K562 (cell line): ENCODE data around the gene KRTAP4-8.

Experiments used
- CBFA2T2 ChIP-seq: fragments of 450-650 bp; conservative IDR thresholded peaks from 2 replicates; pipeline ENCODE4 v1.6.1; 2017; ENCODE audit warnings: mild to moderate bottlenecking
- CTCF ChIP-seq, 3 experiments: IDR thresholded peaks in 2 of 3; conservative IDR thresholded peaks in 1 of 3; 2 replicates each; pipeline ENCODE4 v1.5.1; 2011 to 2012; ENCODE audit warnings: low read length in 3 of 3, mild to moderate bottlenecking in 3 of 3, control low read depth in 2 of 3, improper control_type of control experiment in 1 of 3, inconsistent platforms in 1 of 3, low read depth in 1 of 3, mixed read lengths in 1 of 3, moderate library complexity in 1 of 3; ENCODE audit not compliant: insufficient read depth in 2 of 3
- MYC ChIP-seq, 2 experiments: fragments of 250-450 bp in 1 of 2; sonication (Bioruptor Pico) in 1 of 2; IDR thresholded peaks; 2 replicates each; pipeline versions ENCODE4 v1.5.1 to v1.6.1; 2012 to 2021; ENCODE audit warnings: low read depth in 2 of 2, borderline replicate concordance in 1 of 2, improper control_type of control experiment in 1 of 2, low read length in 1 of 2, mild to moderate bottlenecking in 1 of 2, moderate library complexity in 1 of 2
- NR0B1 ChIP-seq: fragments of 450-650 bp; IDR thresholded peaks from one replicate; pipeline ENCODE4 v1.6.1; 2018; ENCODE audit warnings: mild to moderate bottlenecking, moderate library complexity; ENCODE audit not compliant: partially characterized antibody
- POLR2A ChIP-seq: fragments of 450-650 bp; conservative IDR thresholded peaks from 2 replicates; pipeline ENCODE4 v1.6.1; 2016
- SAFB2 ChIP-seq: fragments of 200-400 bp; formaldehyde crosslinking; IDR thresholded peaks from 2 replicates; pipeline ENCODE4 v1.6.1; 2018; ENCODE audit warnings: borderline replicate concordance, low read length, low read depth, moderate library complexity; ENCODE audit not compliant: severe bottlenecking
- TCFL5 ChIP-seq: fragments of 250-450 bp; sonication (Bioruptor Pico); conservative IDR thresholded peaks from 2 replicates; pipeline ENCODE4 v1.6.1; 2021; ENCODE audit warnings: mild to moderate bottlenecking, moderate library complexity, matching md5 sums
- TFAP4 ChIP-seq: sonication (generic); formaldehyde crosslinking; IDR thresholded peaks from 2 replicates; pipeline ENCODE4 v1.8.0; 2022; ENCODE audit warnings: missing genetic modification reagents, mild to moderate bottlenecking, moderate library complexity, borderline replicate concordance
- ZNF121 ChIP-seq: sonication (generic); formaldehyde crosslinking; conservative IDR thresholded peaks from 2 replicates; pipeline ENCODE4 v1.8.0; 2022; ENCODE audit warnings: missing genetic modification reagents
- ZNF507 ChIP-seq: conservative IDR thresholded peaks from 2 replicates; pipeline ENCODE4 v1.6.1; 2017; ENCODE audit warnings: missing genetic modification characterization, missing compliant biosample characterization
- ZNF644 ChIP-seq: fragments of 200-800 bp; sonication (Bioruptor generic); IDR thresholded peaks from 2 replicates; pipeline ENCODE4 v1.6.1; 2016; ENCODE audit warnings: low read depth, missing genetic modification characterization, missing compliant biosample characterization

GRCh38 chr17:41060052-41060604 is 37.8 kb downstream of the KRTAP4-8 start, which contains the start of gene KRTAP2-3:
- no peak for TF ChIP-seq ZNF507
- no peak for TF ChIP-seq ZNF121 (CRISPR knock-in tag)
- TF ChIP-seq POLR2A, result no peak
- no peak for TF ChIP-seq TCFL5
- TF ChIP-seq ZNF644 (tag), result no peak
- TF ChIP-seq MYC (IDR thresholded peaks at IDR 0.05; ENCODE audit: low read depth, low read length), result no peak
- TF ChIP-seq MYC (CRISPR knock-in tag; IDR thresholded peaks at IDR 0.05; ENCODE audit: borderline replicate concordance, low read depth), result no peak
- no peak for TF ChIP-seq CTCF (IDR thresholded peaks at IDR 0.05 in 2 of 3, conservative IDR thresholded peaks at IDR 0.05 in 1 of 3; ENCODE audit: insufficient read depth in 2 of 3, low read depth in 1 of 3, low read length in 3 of 3)
- no peak for TF ChIP-seq NR0B1
- no peak for TF ChIP-seq TFAP4 (CRISPR knock-in tag)
- TF ChIP-seq SAFB2, result no peak
- no peak for TF ChIP-seq CBFA2T2
